Hepatocyte (in vitro differentiated cells): ENCODE results near the gene TMEM138.

Experiments
- EZH2 ChIP-seq: fragments of 200-600 bp; sonication (generic); IDR thresholded peaks from 2 replicates; pipeline ENCODE4 v1.6.1; 2016; ENCODE audit warnings: antibody characterized with exemption, mild to moderate bottlenecking, borderline replicate concordance
- TF ChIP-seq, protein P1 (sequence below): fragments of 200-600 bp; sonication (generic); IDR thresholded peaks from 2 replicates; pipeline ENCODE4 v1.5.1; 2016; ENCODE audit warnings: antibody characterized with exemption, mild to moderate bottlenecking; ENCODE audit not compliant: poor library complexity

DNA sequence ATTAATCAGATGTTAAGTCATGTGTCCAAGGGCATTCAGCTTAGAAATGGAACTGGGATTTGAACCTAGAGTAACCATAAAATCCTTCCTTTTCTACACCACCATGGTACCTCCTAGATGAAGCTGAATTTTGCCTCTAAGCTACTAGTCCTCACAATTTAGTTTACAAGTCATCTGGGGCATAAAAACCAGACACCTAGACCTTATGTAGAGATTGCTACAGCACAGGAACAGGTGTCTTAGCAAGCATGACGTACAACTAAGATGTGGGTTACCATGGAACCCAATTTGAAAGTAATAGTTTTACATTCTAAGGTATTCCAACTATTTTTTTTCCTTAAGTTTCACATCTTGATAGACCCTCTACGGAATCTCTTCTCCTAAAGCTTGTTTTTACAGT lies 39.4 kb downstream of the TMEM138 start:
- TF ChIP-seq, protein P1, sequence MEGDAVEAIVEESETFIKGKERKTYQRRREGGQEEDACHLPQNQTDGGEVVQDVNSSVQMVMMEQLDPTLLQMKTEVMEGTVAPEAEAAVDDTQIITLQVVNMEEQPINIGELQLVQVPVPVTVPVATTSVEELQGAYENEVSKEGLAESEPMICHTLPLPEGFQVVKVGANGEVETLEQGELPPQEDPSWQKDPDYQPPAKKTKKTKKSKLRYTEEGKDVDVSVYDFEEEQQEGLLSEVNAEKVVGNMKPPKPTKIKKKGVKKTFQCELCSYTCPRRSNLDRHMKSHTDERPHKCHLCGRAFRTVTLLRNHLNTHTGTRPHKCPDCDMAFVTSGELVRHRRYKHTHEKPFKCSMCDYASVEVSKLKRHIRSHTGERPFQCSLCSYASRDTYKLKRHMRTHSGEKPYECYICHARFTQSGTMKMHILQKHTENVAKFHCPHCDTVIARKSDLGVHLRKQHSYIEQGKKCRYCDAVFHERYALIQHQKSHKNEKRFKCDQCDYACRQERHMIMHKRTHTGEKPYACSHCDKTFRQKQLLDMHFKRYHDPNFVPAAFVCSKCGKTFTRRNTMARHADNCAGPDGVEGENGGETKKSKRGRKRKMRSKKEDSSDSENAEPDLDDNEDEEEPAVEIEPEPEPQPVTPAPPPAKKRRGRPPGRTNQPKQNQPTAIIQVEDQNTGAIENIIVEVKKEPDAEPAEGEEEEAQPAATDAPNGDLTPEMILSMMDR = no peak
- TF ChIP-seq EZH2 = no peak
